Esophagus muscularis mucosa (tissue), 4 donors: ENCODE measurements around the gene SRGN. TPM values are rescaled to one million over a fixed set of nuclear protein-coding genes. Genes with fewer than 3 reads are reported as not detected.

Experiments
- DNase-seq: peaks from one replicate; pipeline ENCODE4 v3.0.0-alpha.2; 2017; ENCODE audit errors: extremely low spot score
- H3K27ac ChIP-seq, 4 donors: fragments of 200-600 bp; sonication (generic); replicated peaks in 1 of 4; 1 replicate in 3 of 4; 2 replicates in 1 of 4; pipeline ENCODE4 v1.5.1; 2016 to 2019; ENCODE audit warnings: mild to moderate bottlenecking in 1 of 4
- H3K27me3 ChIP-seq, 4 donors: fragments of 200-600 bp; sonication (generic); one replicate each; pipeline versions ENCODE4 v1.5.1 to v1.6.0; 2016 to 2019
- H3K36me3 ChIP-seq, 4 donors: fragments of 200-600 bp; sonication (generic); one replicate each; pipeline ENCODE4 v1.5.1; 2016 to 2019
- H3K4me1 ChIP-seq, 4 donors: fragments of 200-600 bp; sonication (generic); one replicate each; pipeline ENCODE4 v1.5.1; 2016 to 2019
- H3K4me3 ChIP-seq, 4 donors: fragments of 200-600 bp; sonication (generic); 1 replicate in 2 of 4; 2 replicates in 2 of 4; pipeline ENCODE4 v1.5.1; 2016 to 2019; ENCODE audit warnings: mild to moderate bottlenecking in 4 of 4, moderate library complexity in 1 of 4
- H3K9me3 ChIP-seq, 4 donors: fragments of 200-600 bp; sonication (generic); 1 replicate in 3 of 4; 2 replicates in 1 of 4; pipeline ENCODE4 v1.5.1; 2016 to 2019
- CTCF ChIP-seq, 3 experiments: fragments of 200-600 bp in 2 of 3; fragments of 450-650 bp in 1 of 3; sonication (generic) in 2 of 3; IDR thresholded peaks; one replicate each; pipeline ENCODE4 v1.5.1; 2017 to 2019; ENCODE audit warnings: antibody characterized with exemption in 3 of 3, mild to moderate bottlenecking in 2 of 3, moderate library complexity in 1 of 3
- EP300 ChIP-seq: sonication (generic); formaldehyde crosslinking; IDR thresholded peaks from one replicate; pipeline ENCODE4 v1.6.1; 2017; ENCODE audit warnings: antibody characterized with exemption
- POLR2A ChIP-seq: fragments of 450-650 bp; IDR thresholded peaks from one replicate; pipeline ENCODE4 v1.6.1; 2017; ENCODE audit warnings: antibody characterized with exemption, moderate library complexity, mild to moderate bottlenecking, low read depth
- POLR2AphosphoS5 ChIP-seq, 2 donors: sonication (generic); formaldehyde crosslinking; IDR thresholded peaks; one replicate each; pipeline ENCODE4 v1.6.1; 2017; ENCODE audit warnings: antibody characterized with exemption in 2 of 2
- WGBS: methylation state at CpG from one replicate; pipeline ENCODE4 v1.1.5; 2018; 5-methylcytosine and 5-hydroxymethylcytosine counted together
- intact Hi-C: fragments of 100-400 bp; cut with DNase I; formaldehyde crosslinking; loops from one replicate; pipeline ENCODE4 v1.15.1; 2023
- total RNA-seq, 4 donors: library from RNA; depleted of rRNA; stranded (reverse); fragments of >200 nt; gene quantifications; one replicate each; pipeline versions ENCODE4 v1.1.0 to v1.2.1, GENCODE V29; 2016

Gene SRGN
- total RNA-seq, 4 donors from 2014 or later: 44.9 to 201 (median 82.3) TPM

- Histone ChIP-seq H3K4me3 (no peak overlapping the region), H3K4me1 (peaks cover 0 to 13% (median 5%) of the 10 kb centered on the region in 4 donors), H3K36me3 (peaks cover 0 to 7% (median 4%) of the 10 kb centered on the region in 4 donors), H3K9me3 (no peaks in the 10 kb centered on the region), H3K27ac (no peak overlapping the region), H3K27me3 (no peaks in the 10 kb centered on the region)
- DNase-seq: no peak
- WGBS: 93% methylated on average over 3 of the region's 3 CpGs
- intact Hi-C loops: no loop called here
- TF ChIP-seq EP300 (no peak), POLR2A (no peak), CTCF (IDR thresholded peaks at IDR 0.05) (no peak)
These were observed 55.1 kb downstream of the SRGN start for GRCh38 chr10:69142983-69143382.

GRCh38 chr10:69145329-69145728 lies 57.4 kb downstream of the SRGN start:
- Histone ChIP-seq H3K4me3 (no peak overlapping the region), H3K36me3 (peaks cover 0 to 7% (median 3%) of the 10 kb centered on the region in 4 donors), H3K4me1 (peaks cover 0 to 13% (median 5%) of the 10 kb centered on the region in 4 donors), H3K9me3 (no peaks in the 10 kb centered on the region), H3K27ac (no peak overlapping the region), H3K27me3 (no peaks in the 10 kb centered on the region)
- no peak for DNase-seq
- WGBS: 100% methylated on average over 1 of the region's 1 CpG
- TF ChIP-seq POLR2AphosphoS5 (IDR thresholded peaks at IDR 0.05) (no peak), CTCF (IDR thresholded peaks at IDR 0.05) (no peak), EP300 (no peak), POLR2A (no peak)
- intact Hi-C loops: no loop called here

- H3K36me3 ChIP-seq: peaks cover 0 to 7% (median 3%) of the 10 kb centered on the region in 4 donors
- H3K4me3 ChIP-seq: no peak overlapping the region
- no peak overlapping the region for H3K27ac ChIP-seq
- WGBS: 96% methylated on average over 8 of the region's 8 CpGs
- no peaks in the 10 kb centered on the region for H3K9me3 ChIP-seq
- no peak for DNase-seq
- no peaks in the 10 kb centered on the region for H3K27me3 ChIP-seq
- H3K4me1 ChIP-seq: peaks cover 0 to 13% (median 5%) of the 10 kb centered on the region in 4 donors
- TF ChIP-seq POLR2A: no peak
- TF ChIP-seq EP300: no peak
- no peak for TF ChIP-seq CTCF (IDR thresholded peaks at IDR 0.05)
- no peak for TF ChIP-seq POLR2AphosphoS5 (IDR thresholded peaks at IDR 0.05)
- intact Hi-C loops: no loop called here
These were observed 58.0 kb downstream of the SRGN start for GRCh38 chr10:69145864-69146263.

GRCh38 chr10:69146759-69147158 lies 58.9 kb downstream of the SRGN start:
- TF ChIP-seq POLR2AphosphoS5 (IDR thresholded peaks at IDR 0.05): no peak
- TF ChIP-seq CTCF (IDR thresholded peaks at IDR 0.05): no peak
- no peak for TF ChIP-seq POLR2A
- no peak for TF ChIP-seq EP300
- intact Hi-C loops: no loop called here
- H3K27me3 ChIP-seq: no peaks in the 10 kb centered on the region
- peaks cover 0 to 13% (median 5%) of the 10 kb centered on the region in 4 donors for H3K4me1 ChIP-seq
- H3K4me3 ChIP-seq: no peak overlapping the region
- 41% methylated on average over 2 of the region's 2 CpGs for WGBS
- H3K27ac ChIP-seq: no peak overlapping the region
- H3K36me3 ChIP-seq: peaks cover 0 to 6% (median 3%) of the 10 kb centered on the region in 4 donors
- H3K9me3 ChIP-seq: no peaks in the 10 kb centered on the region
- DNase-seq: no peak

GRCh38 chr10:69151984-69152383 lies 64.1 kb downstream of the SRGN start:
- H3K27me3 ChIP-seq: no peaks in the 10 kb centered on the region
- intact Hi-C loops: no loop called here
- no peak for TF ChIP-seq POLR2AphosphoS5 (IDR thresholded peaks at IDR 0.05)
- TF ChIP-seq POLR2A: no peak
- no peak for TF ChIP-seq CTCF (IDR thresholded peaks at IDR 0.05)
- TF ChIP-seq EP300: no peak
- H3K4me3 ChIP-seq: no peak overlapping the region
- peaks cover 0 to 6% (median 1%) of the 10 kb centered on the region in 4 donors for H3K36me3 ChIP-seq
- no peak for DNase-seq
- H3K9me3 ChIP-seq: no peaks in the 10 kb centered on the region
- peaks cover 0 to 8% (median 5%) of the 10 kb centered on the region in 4 donors for H3K4me1 ChIP-seq
- H3K27ac ChIP-seq: no peak overlapping the region
- WGBS: 99% methylated on average over 3 of the region's 3 CpGs
